ENCODE results near the gene CRADD.

DNA sequence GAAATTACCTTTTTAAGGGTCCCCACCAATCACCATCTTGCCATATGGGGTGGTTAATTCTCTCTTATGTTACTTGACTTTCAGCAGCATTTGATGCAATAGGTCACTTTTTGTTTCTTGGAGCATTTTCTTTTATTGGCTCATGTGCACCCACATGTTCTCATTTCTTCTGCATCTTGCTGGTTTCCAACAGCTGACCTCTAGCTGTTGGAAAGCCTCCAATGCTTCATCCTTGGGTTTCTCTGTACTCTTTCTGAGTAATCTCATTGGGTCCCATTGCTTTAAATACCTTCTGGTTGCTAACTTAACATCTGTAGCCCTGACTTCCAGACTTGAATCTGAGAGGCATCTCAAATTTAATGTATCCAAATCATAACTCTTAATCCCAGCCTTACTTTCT is 116.8 kb downstream of the CRADD start:
- TF ChIP-seq, protein P1, sequence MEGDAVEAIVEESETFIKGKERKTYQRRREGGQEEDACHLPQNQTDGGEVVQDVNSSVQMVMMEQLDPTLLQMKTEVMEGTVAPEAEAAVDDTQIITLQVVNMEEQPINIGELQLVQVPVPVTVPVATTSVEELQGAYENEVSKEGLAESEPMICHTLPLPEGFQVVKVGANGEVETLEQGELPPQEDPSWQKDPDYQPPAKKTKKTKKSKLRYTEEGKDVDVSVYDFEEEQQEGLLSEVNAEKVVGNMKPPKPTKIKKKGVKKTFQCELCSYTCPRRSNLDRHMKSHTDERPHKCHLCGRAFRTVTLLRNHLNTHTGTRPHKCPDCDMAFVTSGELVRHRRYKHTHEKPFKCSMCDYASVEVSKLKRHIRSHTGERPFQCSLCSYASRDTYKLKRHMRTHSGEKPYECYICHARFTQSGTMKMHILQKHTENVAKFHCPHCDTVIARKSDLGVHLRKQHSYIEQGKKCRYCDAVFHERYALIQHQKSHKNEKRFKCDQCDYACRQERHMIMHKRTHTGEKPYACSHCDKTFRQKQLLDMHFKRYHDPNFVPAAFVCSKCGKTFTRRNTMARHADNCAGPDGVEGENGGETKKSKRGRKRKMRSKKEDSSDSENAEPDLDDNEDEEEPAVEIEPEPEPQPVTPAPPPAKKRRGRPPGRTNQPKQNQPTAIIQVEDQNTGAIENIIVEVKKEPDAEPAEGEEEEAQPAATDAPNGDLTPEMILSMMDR (tag by site-specific recombination; IDR thresholded peaks at IDR 0.05) = no peak
- no peak for TF ChIP-seq ZNF146 (tag by site-specific recombination; IDR thresholded peaks at IDR 0.05)
- no peak for TF ChIP-seq ZNF311 (tag by site-specific recombination; IDR thresholded peaks at IDR 0.05; ENCODE audit: borderline replicate concordance)

Data from HEK293 (cell line).